Measurements from ENCODE around the gene CDSN.
"Not testable (repeated sequence)": the region's sequence is repeated elsewhere in the genome, so short reads cannot be mapped to it uniquely, and the experiment has no call there.

CDSN gene

GRCh38 chr6:31086788-31087440 lies 33.3 kb downstream of the CDSN start:
- DNase-seq (ENCODE audit: low read depth, low spot score) = no peak

- DNase-seq (ENCODE audit: low read depth, low spot score) = peak; percentile 64
Measured at GRCh38 chr6:31083742-31084354, 36.4 kb downstream of the CDSN start.

GRCh38 chr6:31081872-31082271 lies 38.4 kb downstream of the CDSN start:
- DNase-seq (ENCODE audit: low read depth, low spot score) = no peak

DNA sequence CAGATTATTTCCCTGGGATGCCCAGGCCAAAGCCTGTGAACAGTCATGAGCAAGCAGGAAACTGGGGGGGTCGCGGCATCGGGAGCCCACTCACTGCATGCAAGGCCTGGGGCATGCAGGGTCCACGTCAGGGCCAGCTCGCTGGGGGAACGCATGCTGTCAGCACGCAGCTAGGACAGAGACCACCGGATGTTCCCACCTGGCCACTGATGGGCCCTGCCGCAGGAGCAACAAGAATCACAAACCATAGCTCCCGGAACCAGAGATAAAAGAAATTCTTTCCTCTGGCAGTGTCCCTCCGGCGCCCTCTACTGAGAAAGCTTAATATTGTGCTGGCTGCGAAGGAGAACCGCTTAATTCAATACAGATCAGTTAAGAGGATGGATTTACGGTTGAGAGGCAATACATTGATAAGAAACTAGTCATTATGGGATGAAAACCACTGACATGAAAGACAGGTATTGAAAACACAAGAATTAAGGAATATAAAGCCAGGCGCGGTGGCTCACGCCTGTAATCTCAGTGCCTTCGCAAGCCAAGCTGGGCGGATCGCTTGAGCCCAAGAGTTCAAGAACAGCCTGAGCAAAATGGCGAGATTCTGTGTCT lies 40.5 kb downstream of the CDSN start:
- DNase-seq (ENCODE audit: low read depth, low spot score) = no peak

DNA sequence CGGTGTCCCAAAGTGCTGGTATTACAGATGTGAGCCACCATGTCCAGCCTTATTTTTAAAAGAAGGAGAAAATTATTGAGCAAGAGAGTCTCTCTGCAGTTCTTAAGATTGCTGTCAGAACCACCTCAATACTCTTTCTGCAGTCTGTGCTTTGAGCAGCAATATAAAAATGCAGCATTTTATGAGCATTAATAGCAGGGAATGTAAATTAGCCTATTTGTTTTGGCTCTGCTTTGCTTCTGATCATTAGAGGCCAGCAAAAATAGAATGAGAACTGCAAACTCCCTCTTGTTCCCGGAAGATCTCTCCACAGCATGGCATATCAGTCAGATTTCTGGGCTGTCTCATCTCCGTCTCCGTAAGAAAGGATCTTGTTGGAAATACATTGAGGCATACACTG lies 43.6 kb downstream of the CDSN start:
- no peak for DNase-seq (ENCODE audit: low read depth, low spot score)

- DNase-seq (ENCODE audit: low read depth, low spot score) = no peak
Measured at GRCh38 chr6:31075528-31075927, 44.7 kb downstream of the CDSN start.

GRCh38 chr6:31074401-31074800 lies 45.8 kb downstream of the CDSN start:
- no peak for DNase-seq (ENCODE audit: low read depth, low spot score)

DNA sequence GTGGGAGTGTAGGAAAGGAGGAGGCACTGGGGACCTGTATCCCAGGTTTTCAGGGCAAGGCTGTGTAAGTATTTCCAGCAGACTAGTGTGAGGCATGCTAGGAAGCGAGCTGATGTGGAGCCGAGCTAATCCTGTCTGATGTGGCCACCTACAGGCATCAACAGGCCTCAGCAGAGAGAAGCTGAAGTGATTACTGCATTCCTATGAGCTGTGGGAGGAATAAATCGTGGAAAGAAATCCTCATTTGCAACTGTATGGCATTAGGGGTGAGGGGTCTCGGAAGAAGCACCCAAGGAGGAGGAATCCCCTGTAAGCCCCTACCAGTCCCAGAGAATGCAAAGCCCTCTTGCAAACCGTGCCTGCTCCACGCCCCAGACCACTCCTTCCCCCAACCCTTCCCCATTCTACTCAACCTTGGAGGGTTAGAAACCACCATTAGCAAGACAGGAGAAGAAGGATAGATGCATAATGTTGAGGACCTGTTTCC lies 49.5 kb downstream of the CDSN start:
- no peak for DNase-seq (ENCODE audit: low read depth, low spot score)

DNA sequence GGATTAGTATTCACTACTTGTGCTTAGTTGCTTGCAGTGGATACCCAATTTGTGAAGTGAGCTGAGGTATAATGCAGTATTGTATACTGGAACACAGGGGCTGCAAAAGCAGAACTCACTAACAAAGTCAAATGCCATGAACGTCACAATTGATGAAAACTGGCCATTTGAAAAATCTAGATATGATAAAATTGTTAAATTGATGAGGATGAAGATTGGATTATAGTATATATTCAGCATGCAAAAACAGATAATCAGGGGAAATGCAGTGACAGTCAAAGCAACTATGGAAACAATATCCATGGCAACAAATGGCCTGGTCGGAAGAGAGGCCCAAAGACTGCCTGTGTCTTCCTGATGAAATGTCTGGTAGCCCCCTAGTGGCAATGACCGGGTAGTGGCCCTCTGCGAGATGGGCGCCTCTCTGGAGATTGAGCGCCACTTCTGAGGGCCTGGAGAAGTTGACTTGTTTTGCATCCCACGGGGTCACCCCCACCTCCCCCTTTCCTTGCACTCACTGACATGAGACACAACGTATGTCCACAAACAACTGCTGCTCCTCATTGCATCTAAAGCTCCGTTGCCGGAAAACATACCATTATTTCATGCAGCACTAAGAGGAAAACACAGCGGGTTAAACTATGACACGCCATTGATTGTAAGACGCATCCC lies 51.4 kb downstream of the CDSN start:
- DNase-seq (ENCODE audit: low read depth, low spot score) = no peak

GRCh38 chr6:31067891-31068668 lies 52.2 kb downstream of the CDSN start:
- not testable (repeated sequence) for DNase-seq (ENCODE audit: low read depth, low spot score)

GRCh38 chr6:31067028-31067427 lies 53.2 kb downstream of the CDSN start:
- DNase-seq (ENCODE audit: low read depth, low spot score) = not testable (repeated sequence)

DNA sequence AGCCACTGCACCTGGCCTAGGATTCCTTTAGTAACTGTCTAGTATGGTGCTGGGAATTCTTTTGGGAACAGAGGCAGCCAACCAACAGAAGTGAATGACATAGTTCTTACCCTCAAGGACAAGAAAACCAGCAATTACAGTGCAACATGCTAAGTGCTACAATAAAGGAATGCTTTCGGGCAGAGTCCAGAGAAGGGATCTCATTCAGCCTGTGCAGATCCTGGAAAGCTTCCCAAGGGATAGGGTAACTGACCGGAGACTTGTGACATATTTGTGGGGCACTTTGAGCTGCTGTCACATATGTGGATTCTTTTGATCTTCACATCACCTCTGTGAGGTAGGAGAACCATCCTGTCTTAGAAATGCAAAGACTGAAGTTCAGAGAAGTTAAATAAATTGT lies 54.7 kb downstream of the CDSN start:
- no peak for DNase-seq (ENCODE audit: low read depth, low spot score)

Measured in brain pericyte (primary cell).